Fibroblast of skin of right quadriceps (primary cell): ENCODE results near the gene IL22.
"Not testable (repeated sequence)": the region's sequence is repeated elsewhere in the genome, so short reads cannot be mapped to it uniquely, and the experiment has no call there.

Source experiments
- DNase-seq: peaks from one replicate; pipeline ENCODE4 v3.0.0-alpha.2; 2013

Gene IL22

GRCh38 chr12:68225576-68226476, 27.6 kb downstream of the IL22 start, which contains the start of gene IL26:
Gene IL26, minus strand, starts transcription at chr12:68225810. Its CDS starts 54 bp downstream, at chr12:68225756.
- peak; percentile 32 for DNase-seq

- DNase-seq, result peak; percentile 70
Measured at GRCh38 chr12:68224613-68225285, 28.7 kb downstream of the IL22 start.

- DNase-seq, result peak; percentile 85
Measured at GRCh38 chr12:68223067-68223747, 30.2 kb downstream of the IL22 start.

- DNase-seq, result peak; percentile 31
Measured at GRCh38 chr12:68222326-68222725, 31.1 kb downstream of the IL22 start.

GRCh38 chr12:68221497-68221896, 31.9 kb downstream of the IL22 start:
- DNase-seq, result no peak

GRCh38 chr12:68210875-68211274, 42.5 kb downstream of the IL22 start:
- no peak for DNase-seq

- DNase-seq, result not testable (repeated sequence)
Measured at GRCh38 chr12:68209048-68209728, 44.2 kb downstream of the IL22 start.

GRCh38 chr12:68207276-68207675, 46.1 kb downstream of the IL22 start:
- no peak for DNase-seq

- DNase-seq, result no peak
Measured at GRCh38 chr12:68206446-68206845, 47.0 kb downstream of the IL22 start.

GRCh38 chr12:68203460-68203875, 49.9 kb downstream of the IL22 start:
- DNase-seq, result no peak

GRCh38 chr12:68200854-68201253, 52.5 kb downstream of the IL22 start:
- peak; percentile 39 for DNase-seq

GRCh38 chr12:68199127-68199526, 54.3 kb downstream of the IL22 start:
- DNase-seq, result no peak

- no peak for DNase-seq
Measured at GRCh38 chr12:68198507-68199086, 54.8 kb downstream of the IL22 start.
